ACC112 (cell line): Measurements from ENCODE around the gene SERPINA1.
A peak's percentile ranks its signal among the peaks of the same experiment; 100 is the strongest.
"Not testable (repeated sequence)": the region's sequence is repeated elsewhere in the genome, so short reads cannot be mapped to it uniquely, and the experiment has no call there.

Source experiments
- H2AFZ ChIP-seq: fragments of 200-600 bp; sonication (generic); one replicate; pipeline ENCODE4 v1.6.0; 2017; ENCODE audit warnings: antibody characterized with exemption, low read length; ENCODE audit not compliant: unreplicated experiment
- H3K27ac ChIP-seq: fragments of 200-600 bp; sonication (generic); 2 replicates; pipeline ENCODE4 v1.5.1; 2014; ENCODE audit warnings: low read depth, mild to moderate bottlenecking, antibody characterized with exemption, low read length, moderate library complexity
- H3K27me3 ChIP-seq: fragments of 200-600 bp; sonication (generic); 2 replicates; pipeline ENCODE4 v1.6.1; 2014; ENCODE audit warnings: mild to moderate bottlenecking, antibody characterized with exemption, low read length, moderate library complexity, mixed read lengths; ENCODE audit not compliant: insufficient read depth
- H3K36me3 ChIP-seq: fragments of 200-600 bp; sonication (generic); 2 replicates; pipeline ENCODE4 v1.6.1; 2016; ENCODE audit warnings: mild to moderate bottlenecking, antibody characterized with exemption, low read length, moderate library complexity, mixed read lengths; ENCODE audit not compliant: insufficient read depth
- H3K4me1 ChIP-seq: fragments of 200-600 bp; sonication (generic); one replicate; pipeline ENCODE4 v1.6.1; 2016; ENCODE audit warnings: low read length, mixed read lengths; ENCODE audit not compliant: insufficient read depth, unreplicated experiment, control insufficient read depth
- H3K4me3 ChIP-seq: fragments of 200-600 bp; sonication (generic); 2 replicates; pipeline ENCODE4 v1.5.1; 2014; ENCODE audit warnings: mild to moderate bottlenecking, low read depth, low read length
- H3K79me2 ChIP-seq: fragments of 200-600 bp; sonication (generic); one replicate; pipeline ENCODE4 v1.6.0; 2016; ENCODE audit warnings: low read length; ENCODE audit not compliant: control insufficient read depth, unreplicated experiment, insufficient read depth

The SERPINA1 gene

GRCh38 chr14:94388384-94389103 lies at the start of gene SERPINA1:
TSS of gene SERPINA1 (minus strand) at chr14:94388602. CDS start at chr14:94383237, 5,365 bp downstream.
- no peaks in the 10 kb centered on the region for H3K27me3 ChIP-seq
- no peak within 1 kb of the TSS for H3K4me3 ChIP-seq
- H2AFZ ChIP-seq: no peak within 1 kb of the TSS
- peaks cover 40% of the 10 kb centered on the region for H3K4me1 ChIP-seq
- no peak within 1 kb of the TSS for H3K27ac ChIP-seq
- H3K36me3 ChIP-seq: no peaks in the 10 kb centered on the region
- no peaks in the 10 kb centered on the region for H3K79me2 ChIP-seq

- H2AFZ ChIP-seq: no peak overlapping the region
- no peaks in the 10 kb centered on the region for H3K4me1 ChIP-seq
- no peak overlapping the region for H3K27ac ChIP-seq
- H3K27me3 ChIP-seq: peaks cover 6% of the 10 kb centered on the region; the same call in 1 of the 2 replicates
- H3K79me2 ChIP-seq: no peaks in the 10 kb centered on the region
- no peaks in the 10 kb centered on the region for H3K36me3 ChIP-seq
- H3K4me3 ChIP-seq: no peak overlapping the region
Observed at GRCh38 chr14:94428610-94429009, 40.2 kb upstream of the SERPINA1 start.

- peaks cover 6% of the 10 kb centered on the region; the same call in 1 of the 2 replicates for H3K27me3 ChIP-seq
- no peaks in the 10 kb centered on the region for H3K36me3 ChIP-seq
- no peaks in the 10 kb centered on the region for H3K79me2 ChIP-seq
- no peaks in the 10 kb centered on the region for H3K4me1 ChIP-seq
- no peak overlapping the region for H3K4me3 ChIP-seq
- H2AFZ ChIP-seq: no peak overlapping the region
- no peak overlapping the region for H3K27ac ChIP-seq
Observed at GRCh38 chr14:94427016-94427613, 38.7 kb upstream of the SERPINA1 start.

- H3K79me2 ChIP-seq: no peaks in the 10 kb centered on the region
- H3K36me3 ChIP-seq: no peaks in the 10 kb centered on the region
- H3K4me3 ChIP-seq: no peak overlapping the region
- peaks cover 2% of the 10 kb centered on the region for H3K4me1 ChIP-seq
- H3K27ac ChIP-seq: no peak overlapping the region
- H2AFZ ChIP-seq: no peak overlapping the region
- H3K27me3 ChIP-seq: peaks cover 6% of the 10 kb centered on the region; the same call in 1 of the 2 replicates
Observed at GRCh38 chr14:94426526-94426925, 38.1 kb upstream of the SERPINA1 start.

- H3K27ac ChIP-seq: no peak overlapping the region
- no peaks in the 10 kb centered on the region for H3K36me3 ChIP-seq
- H3K4me1 ChIP-seq: peaks cover 4% of the 10 kb centered on the region
- H3K27me3 ChIP-seq: peaks cover 6% of the 10 kb centered on the region; the same call in 1 of the 2 replicates
- H2AFZ ChIP-seq: no peak overlapping the region
- H3K79me2 ChIP-seq: no peaks in the 10 kb centered on the region
- H3K4me3 ChIP-seq: no peak overlapping the region
Observed at GRCh38 chr14:94424371-94424770, 36.0 kb upstream of the SERPINA1 start.

GRCh38 chr14:94423453-94424056 lies 35.2 kb upstream of the SERPINA1 start:
- H2AFZ ChIP-seq: peak overlapping the region; percentile 86
- no peak overlapping the region for H3K27ac ChIP-seq
- H3K4me3 ChIP-seq: peak overlapping the region; percentile 61
- peaks cover 5% of the 10 kb centered on the region; the same call in 1 of the 2 replicates for H3K27me3 ChIP-seq
- H3K36me3 ChIP-seq: no peaks in the 10 kb centered on the region
- H3K4me1 ChIP-seq: peaks cover 4% of the 10 kb centered on the region
- H3K79me2 ChIP-seq: no peaks in the 10 kb centered on the region

- Histone ChIP-seq H3K36me3 (no peaks in the 10 kb centered on the region), H3K79me2 (no peaks in the 10 kb centered on the region), H3K27ac (no peak overlapping the region), H2AFZ (no peak overlapping the region), H3K4me3 (no peak overlapping the region), H3K4me1 (peaks cover 4% of the 10 kb centered on the region), H3K27me3 (no peaks in the 10 kb centered on the region; the same call in 1 of the 2 replicates)
Observed at GRCh38 chr14:94421316-94421715, 32.9 kb upstream of the SERPINA1 start.

GRCh38 chr14:94417497-94418205 lies 29.2 kb upstream of the SERPINA1 start:
- H3K4me3 ChIP-seq, H3K27ac ChIP-seq, H3K27me3 ChIP-seq, H3K79me2 ChIP-seq, H2AFZ ChIP-seq, H3K4me1 ChIP-seq, H3K36me3 ChIP-seq: not testable (repeated sequence)

GRCh38 chr14:94412671-94413638 lies 24.6 kb upstream of the SERPINA1 start:
- Histone ChIP-seq H3K27ac (no peak overlapping the region), H3K4me3 (no peak overlapping the region), H3K79me2 (no peaks in the 10 kb centered on the region), H3K27me3 (peaks cover 7% of the 10 kb centered on the region; the same call in 1 of the 2 replicates), H3K4me1 (no peaks in the 10 kb centered on the region), H3K36me3 (no peaks in the 10 kb centered on the region), H2AFZ (peak overlapping the region; percentile 9)
